Fibroblast of pulmonary artery (primary cell): ENCODE measurements around the gene IMMP1L.

Experiments
- DNase-seq: peaks from one replicate; pipeline ENCODE4 v3.0.0-alpha.2; 2010; ENCODE audit warnings: low read depth
- H3K4me3 ChIP-seq: replicated peaks from 2 replicates; pipeline ENCODE4 v1.5.1; 2011; ENCODE audit warnings: low read depth, mild to moderate bottlenecking, control low read depth, low read length, moderate library complexity
- CTCF ChIP-seq: IDR thresholded peaks from 2 replicates; pipeline ENCODE4 v1.5.1; 2011; ENCODE audit warnings: mild to moderate bottlenecking, control low read depth, low read length, inconsistent platforms; ENCODE audit errors: missing control alignments

Gene IMMP1L

GRCh38 chr11:31412946-31413345, 96.5 kb downstream of the IMMP1L start:
- no peak for TF ChIP-seq CTCF
- no peak overlapping the region for H3K4me3 ChIP-seq
- DNase-seq, result peak; percentile 49

GRCh38 chr11:31408201-31408600, 101.2 kb downstream of the IMMP1L start:
- no peak for DNase-seq
- no peak for TF ChIP-seq CTCF
- H3K4me3 ChIP-seq, result no peak overlapping the region

GRCh38 chr11:31404614-31405013, 104.8 kb downstream of the IMMP1L start:
- DNase-seq, result no peak
- no peak for TF ChIP-seq CTCF
- no peak overlapping the region for H3K4me3 ChIP-seq

GRCh38 chr11:31397239-31397834, 112.1 kb downstream of the IMMP1L start:
- peak; percentile 43 for DNase-seq
- no peak overlapping the region for H3K4me3 ChIP-seq
- peak; percentile 66 for TF ChIP-seq CTCF

- H3K4me3 ChIP-seq, result no peak overlapping the region
- peak; percentile 14 for DNase-seq
These were observed 122.0 kb downstream of the IMMP1L start for GRCh38 chr11:31387379-31387778.

GRCh38 chr11:31383116-31383515, 126.3 kb downstream of the IMMP1L start:
- no peak for DNase-seq
- no peak for TF ChIP-seq CTCF
- no peak overlapping the region for H3K4me3 ChIP-seq

More at GRCh38 chr11:31387379-31387778, 122.0 kb downstream of the IMMP1L start:
- TF ChIP-seq CTCF, result no peak
